Common myeloid progenitor, CD34-positive (primary cell): ENCODE data around the gene RFX7. TPM values are rescaled to one million over a fixed set of nuclear protein-coding genes. Genes with fewer than 3 reads are reported as not detected.

ENCODE experiments used
- CTCF ChIA-PET: fragments of 350-600 bp; sonication (Branson Sonifier 250); formaldehyde crosslinking; loops from one replicate; lab custom pipeline; 2021; ENCODE audit warnings: antibody characterized with exemption; lab: Charles Lee
- POLR2A ChIA-PET: fragments of 350-600 bp; sonication (Branson Sonifier 250); formaldehyde crosslinking; loops from one replicate; lab custom pipeline; 2021; ENCODE audit warnings: antibody characterized with exemption; lab: Charles Lee
- DNase-seq, 3 donors: peaks; one replicate each; pipeline versions ENCODE4 v3.0.0 to v3.0.0-alpha.2; 2013
- H3K27ac ChIP-seq, 2 experiments: 1 replicate in 1 of 2; 2 replicates in 1 of 2; pipeline ENCODE4 v1.7.0; 2013; ENCODE audit warnings: inconsistent platforms in 2 of 2, low read length in 2 of 2, mild to moderate bottlenecking in 2 of 2, low read depth in 1 of 2, moderate library complexity in 1 of 2; ENCODE audit not compliant: severe bottlenecking in 2 of 2, insufficient read depth in 1 of 2, poor library complexity in 1 of 2
- H3K27me3 ChIP-seq, 5 experiments: replicated peaks in 2 of 5; 1 replicate in 3 of 5; 2 replicates in 2 of 5; pipeline versions ENCODE4 v1.6.1 to v1.7.0; 2013; ENCODE audit warnings: low read length in 4 of 5, mild to moderate bottlenecking in 2 of 5, moderate library complexity in 2 of 5, inconsistent platforms in 1 of 5; ENCODE audit not compliant: insufficient read depth in 5 of 5, control insufficient read depth in 4 of 5
- H3K36me3 ChIP-seq, 4 experiments: 1 replicate in 2 of 4; 2 replicates in 2 of 4; pipeline versions ENCODE4 v1.6.1 to v1.7.0; 2013; ENCODE audit warnings: low read length in 3 of 4, control low read depth in 1 of 4, mild to moderate bottlenecking in 1 of 4; ENCODE audit not compliant: control insufficient read depth in 4 of 4, insufficient read depth in 4 of 4
- H3K4me1 ChIP-seq, 4 experiments: 1 replicate in 3 of 4; 2 replicates in 1 of 4; pipeline versions ENCODE4 v1.6.1 to v1.7.1; 2013; ENCODE audit warnings: low read length in 3 of 4, mild to moderate bottlenecking in 3 of 4, control low read depth in 1 of 4, inconsistent platforms in 1 of 4, moderate library complexity in 1 of 4; ENCODE audit not compliant: control insufficient read depth in 4 of 4, insufficient read depth in 4 of 4; ENCODE audit errors: control extremely low read depth in 1 of 4
- H3K4me3 ChIP-seq, 7 experiments: 1 replicate in 4 of 7; 2 replicates in 3 of 7; pipeline versions ENCODE4 v1.5.1 to v1.7.0; 2013; ENCODE audit warnings: mild to moderate bottlenecking in 7 of 7, low read length in 6 of 7, moderate library complexity in 6 of 7, inconsistent platforms in 2 of 7, low read depth in 2 of 7, control low read depth in 1 of 7; ENCODE audit not compliant: insufficient read depth in 4 of 7, control insufficient read depth in 1 of 7; ENCODE audit errors: extremely low read depth in 1 of 7
- H3K9me3 ChIP-seq, 5 experiments: 1 replicate in 4 of 5; 2 replicates in 1 of 5; pipeline versions ENCODE4 v1.6.1 to v1.7.1; 2013; ENCODE audit warnings: low read length in 4 of 5, mild to moderate bottlenecking in 2 of 5, inconsistent platforms in 1 of 5, low read depth in 1 of 5, moderate library complexity in 1 of 5; ENCODE audit not compliant: control insufficient read depth in 4 of 5, insufficient read depth in 2 of 5; ENCODE audit errors: control extremely low read depth in 1 of 5
- WGBS: methylation state at CpG from one replicate; pipeline ENCODE4 v1.1.5; 2013; ENCODE audit not compliant: insufficient coverage; 5-methylcytosine and 5-hydroxymethylcytosine counted together
- polyA plus RNA-seq: library from polyadenylated mRNA; unstranded; fragments of 120-200 nt; gene quantifications from one replicate; pipeline ENCODE4 v1.2.1, GENCODE V29; 2013

Gene RFX7
- polyA plus RNA-seq = 24.4 TPM

GRCh38 chr15:56243163-56244037, at the start of gene RFX7:
RFX7 (minus strand) TSS chr15:56243879; CDS start chr15:56243285, 594 bp downstream.
- no peaks in the 10 kb centered on the region for H3K27me3 ChIP-seq

GRCh38 chr15:56292546-56293316, 49.1 kb upstream of the RFX7 start:
- CTCF ChIA-PET = interaction anchor here (0.5 kb wide), 1 partner anchor 18 kb away, joined by 3 read pairs; no protein-coding TSS in a partner anchor
- 92% methylated on average over 3 of the region's 5 CpGs for WGBS

More at GRCh38 chr15:56243163-56244037, at the start of gene RFX7:
- 0% methylated on average over 26 of the region's 85 CpGs for WGBS
- POLR2A ChIA-PET = interaction anchor here (0.8 kb wide), 1 partner anchor 26 kb away, joined by 3 read pairs; no protein-coding TSS in a partner anchor
- H3K4me3 ChIP-seq = peak within 1 kb of the TSS; percentile 75 to 95 (median 86)
- H3K4me1 ChIP-seq = peaks cover 22 to 45% (median 35%) of the 10 kb centered on the region in 4 experiments
- peak; percentile 87 to 92 (median 91) for DNase-seq
- peaks cover 0 to 3% (median 1%) of the 10 kb centered on the region in 4 experiments for H3K36me3 ChIP-seq
- CTCF ChIA-PET = interaction anchor here (1.2 kb wide), 1 partner anchor 12 kb away, joined by 3 read pairs; no protein-coding TSS in a partner anchor
- peak within 1 kb of the TSS; percentile 61 to 87 for H3K27ac ChIP-seq
- H3K9me3 ChIP-seq = no peaks in the 10 kb centered on the region

GRCh38 chr15:56291741-56292140, 48.1 kb upstream of the RFX7 start:
- no peak overlapping the region for H3K4me3 ChIP-seq
- H3K4me1 ChIP-seq = no peaks in the 10 kb centered on the region
- 100% methylated on average over 1 of the region's 2 CpGs for WGBS
- no peaks in the 10 kb centered on the region for H3K36me3 ChIP-seq
- H3K9me3 ChIP-seq = peaks cover 0 to 15% (median 0%) of the 10 kb centered on the region in 5 experiments
- CTCF ChIA-PET = no interaction called here
- no peaks in the 10 kb centered on the region for H3K27me3 ChIP-seq
- POLR2A ChIA-PET = no interaction called here
- no peak overlapping the region for H3K27ac ChIP-seq
- no peak for DNase-seq

More at GRCh38 chr15:56292546-56293316, 49.1 kb upstream of the RFX7 start:
- no peaks in the 10 kb centered on the region for H3K36me3 ChIP-seq
- no peak overlapping the region for H3K4me3 ChIP-seq
- no peaks in the 10 kb centered on the region for H3K4me1 ChIP-seq
- H3K27me3 ChIP-seq = no peaks in the 10 kb centered on the region
- H3K27ac ChIP-seq = no peak overlapping the region
- peaks cover 0 to 15% (median 0%) of the 10 kb centered on the region in 5 experiments for H3K9me3 ChIP-seq
- POLR2A ChIA-PET = no interaction called here
- no peak for DNase-seq

GRCh38 chr15:56286213-56286612, 42.5 kb upstream of the RFX7 start:
- ChIA-PET CTCF (interaction anchor here (1.6 kb wide), 1 partner anchor 110 kb away, joined by 3 read pairs; no protein-coding TSS in a partner anchor), POLR2A (no interaction called here)
- Histone ChIP-seq H3K9me3 (peaks cover 0 to 15% (median 0%) of the 10 kb centered on the region in 5 experiments), H3K27me3 (no peaks in the 10 kb centered on the region), H3K27ac (no peak overlapping the region), H3K4me3 (no peak overlapping the region), H3K4me1 (no peaks in the 10 kb centered on the region), H3K36me3 (no peaks in the 10 kb centered on the region)
- no peak for DNase-seq
- 100% methylated on average over 3 of the region's 3 CpGs for WGBS

- Histone ChIP-seq H3K4me1 (no peaks in the 10 kb centered on the region), H3K4me3 (no peak overlapping the region), H3K36me3 (no peaks in the 10 kb centered on the region), H3K27me3 (no peaks in the 10 kb centered on the region), H3K9me3 (peaks cover 0 to 3% (median 0%) of the 10 kb centered on the region in 5 experiments), H3K27ac (no peak overlapping the region)
- CTCF ChIA-PET = no interaction called here
- POLR2A ChIA-PET = interaction anchor here (1.0 kb wide), 1 partner anchor 158 kb away, joined by 3 read pairs; no protein-coding TSS in a partner anchor
- WGBS = 100% methylated on average over 3 of the region's 6 CpGs
- no peak for DNase-seq
These were observed 37.5 kb upstream of the RFX7 start for GRCh38 chr15:56281145-56281544.

GRCh38 chr15:56273724-56274123, 30.0 kb upstream of the RFX7 start:
- H3K4me3 ChIP-seq = no peak overlapping the region
- POLR2A ChIA-PET = no interaction called here
- peak in 1 of 3 donors; percentile 36 for DNase-seq
- no peaks in the 10 kb centered on the region for H3K36me3 ChIP-seq
- H3K27me3 ChIP-seq = no peaks in the 10 kb centered on the region
- CTCF ChIA-PET = no interaction called here
- H3K9me3 ChIP-seq = peaks cover 3 to 24% (median 12%) of the 10 kb centered on the region in 5 experiments
- WGBS = no CpG with 5 or more reads among the region's 3 CpGs
- no peak overlapping the region for H3K27ac ChIP-seq
- no peaks in the 10 kb centered on the region for H3K4me1 ChIP-seq
